ENCODE measurements around the gene ZNF83.

ZNF83 gene

GRCh38 chr19:52566588-52566987 lies 71.6 kb downstream of the ZNF83 start:
- DNase-seq, result no peak

- no peak for DNase-seq
Measured at GRCh38 chr19:52566121-52566520, 72.0 kb downstream of the ZNF83 start.

All from activated CD4-positive, alpha-beta T cell treated with anti-CD3 and anti-CD28 coated beads, Interleukin-2, Interleukin-6, amounts not matched to agents 100 ng/mL and 50 ng/mL, durations not matched to agents 16 hours and 8 hours (primary cell).